ENCODE results near the gene CYP2S1.

- TF ChIP-seq CTCF (IDR thresholded peaks at IDR 0.05) (no peak), POLR2A (IDR thresholded peaks at IDR 0.05) (no peak), EP300 (IDR thresholded peaks at IDR 0.05; ENCODE audit: low read depth) (no peak)
Measured at GRCh38 chr19:41222240-41222639, 29.2 kb downstream of the CYP2S1 start.
